Measurements from ENCODE around the gene PLCB4.

The PLCB4 gene

GRCh38 chr20:9185511-9185910, 116.6 kb downstream of the PLCB4 start:
- DNase-seq = no peak

- no peak for DNase-seq
Observed at GRCh38 chr20:9186396-9186795, 117.5 kb downstream of the PLCB4 start.

- DNase-seq = no peak
Observed at GRCh38 chr20:9195031-9195430, 126.1 kb downstream of the PLCB4 start.

GRCh38 chr20:9196110-9196509, 127.2 kb downstream of the PLCB4 start:
- no peak for DNase-seq

GRCh38 chr20:9198460-9198859, 129.6 kb downstream of the PLCB4 start:
- DNase-seq = no peak

GRCh38 chr20:9200196-9200595, 131.3 kb downstream of the PLCB4 start:
- no peak for DNase-seq

GRCh38 chr20:9200620-9201019, 131.7 kb downstream of the PLCB4 start:
- no peak for DNase-seq

- no peak for DNase-seq
Observed at GRCh38 chr20:9202420-9203080, 133.7 kb downstream of the PLCB4 start.

GRCh38 chr20:9203081-9203447, 134.2 kb downstream of the PLCB4 start:
- DNase-seq = no peak

GRCh38 chr20:9204979-9205378, 136.1 kb downstream of the PLCB4 start:
- no peak for DNase-seq

- no peak for DNase-seq
Observed at GRCh38 chr20:9206486-9206885, 137.6 kb downstream of the PLCB4 start.

GRCh38 chr20:9207253-9207652, 138.4 kb downstream of the PLCB4 start:
- no peak for DNase-seq

GRCh38 chr20:9210356-9210755, 141.5 kb downstream of the PLCB4 start:
- DNase-seq = no peak

- no peak for DNase-seq
Observed at GRCh38 chr20:9211016-9211760, 142.3 kb downstream of the PLCB4 start.

- no peak for DNase-seq
Observed at GRCh38 chr20:9212735-9213134, 143.8 kb downstream of the PLCB4 start.

GRCh38 chr20:9214685-9215084, 145.8 kb downstream of the PLCB4 start:
- no peak for DNase-seq

GRCh38 chr20:9215539-9215938, 146.7 kb downstream of the PLCB4 start:
- no peak for DNase-seq

- DNase-seq = no peak
Observed at GRCh38 chr20:9218531-9218961, 149.7 kb downstream of the PLCB4 start.

GRCh38 chr20:9220874-9221547, 152.1 kb downstream of the PLCB4 start:
- no peak for DNase-seq

- no peak for DNase-seq
Observed at GRCh38 chr20:9223296-9223695, 154.4 kb downstream of the PLCB4 start.

GRCh38 chr20:9225879-9226278, 157.0 kb downstream of the PLCB4 start:
- DNase-seq = no peak

GRCh38 chr20:9227896-9228615, 159.2 kb downstream of the PLCB4 start:
- no peak for DNase-seq

GRCh38 chr20:9228774-9229450, 160.0 kb downstream of the PLCB4 start:
- DNase-seq = no peak

All from stimulated activated CD4-positive, alpha-beta T cell treated with anti-CD3 and anti-CD28 coated beads, Interleukin-12 subunit alpha, Interleukin-12 subunit beta, amount 100 ng/mL, for 4 hours (primary cell).